DOHH2 (cell line): ENCODE data around the gene CNTNAP2.
A peak's percentile ranks its signal among the peaks of the same experiment; 100 is the strongest.

Experiments
- H3F3A ChIP-seq: fragments of 200-600 bp; sonication (generic), shearing (Covaris generic); 2 replicates; pipeline ENCODE4 v1.6.0; 2016; ENCODE audit warnings: antibody characterized with exemption, mild to moderate bottlenecking; ENCODE audit not compliant: control insufficient read depth, insufficient read depth
- H3K27ac ChIP-seq: fragments of 200-600 bp; sonication (generic); 2 replicates; pipeline ENCODE4 v1.5.1; 2014; ENCODE audit warnings: low read depth, mild to moderate bottlenecking, low read length, moderate library complexity
- H3K27me3 ChIP-seq: fragments of 200-600 bp; sonication (generic); 2 replicates; pipeline ENCODE4 v1.6.1; 2014; ENCODE audit warnings: mild to moderate bottlenecking, low read length, mixed read lengths; ENCODE audit not compliant: control insufficient read depth
- H3K36me3 ChIP-seq: fragments of 200-600 bp; sonication (generic); 2 replicates; pipeline ENCODE4 v1.6.1; 2014; ENCODE audit warnings: mild to moderate bottlenecking, low read length, moderate library complexity, mixed read lengths; ENCODE audit not compliant: control insufficient read depth
- H3K4me1 ChIP-seq: fragments of 200-600 bp; sonication (generic); 2 replicates; pipeline ENCODE4 v1.6.1; 2014; ENCODE audit warnings: mild to moderate bottlenecking, low read length, mixed read lengths; ENCODE audit not compliant: control insufficient read depth
- H3K4me2 ChIP-seq: fragments of 200-600 bp; sonication (generic); 2 replicates; pipeline ENCODE4 v1.6.0; 2014; ENCODE audit warnings: mild to moderate bottlenecking, low read length, moderate library complexity
- H3K4me3 ChIP-seq: fragments of 200-600 bp; sonication (generic); 2 replicates; pipeline ENCODE4 v1.5.1; 2014; ENCODE audit warnings: mild to moderate bottlenecking, low read length, mixed read lengths
- H3K79me2 ChIP-seq: fragments of 200-600 bp; sonication (generic); 2 replicates; pipeline ENCODE4 v1.6.1; 2014; ENCODE audit warnings: mild to moderate bottlenecking, low read length, mixed read lengths; ENCODE audit not compliant: control insufficient read depth
- H3K9me2 ChIP-seq: fragments of 200-600 bp; sonication (generic); replicated peaks from 2 replicates; pipeline ENCODE4 v1.6.1; 2014; ENCODE audit warnings: mild to moderate bottlenecking, low read length, mixed read lengths; ENCODE audit not compliant: control insufficient read depth
- H3K9me3 ChIP-seq: fragments of 200-600 bp; sonication (generic); 2 replicates; pipeline ENCODE4 v1.6.1; 2014; ENCODE audit warnings: antibody characterized with exemption, low read length, mixed read lengths; ENCODE audit not compliant: control insufficient read depth, insufficient read depth
- H4K20me1 ChIP-seq: fragments of 200-600 bp; sonication (generic); 2 replicates; pipeline ENCODE4 v1.6.0; 2014; ENCODE audit warnings: low read depth, mild to moderate bottlenecking, antibody characterized with exemption, low read length, moderate library complexity; ENCODE audit not compliant: control insufficient read depth, insufficient read depth
- EZH2phosphoT487 ChIP-seq: fragments of 200-600 bp; sonication (generic); IDR thresholded peaks from 2 replicates; pipeline ENCODE4 v1.6.1; 2017; ENCODE audit warnings: borderline replicate concordance, mild to moderate bottlenecking, antibody characterized with exemption, low read length, moderate library complexity, mixed read lengths
- TF ChIP-seq, protein P1 (sequence below): fragments of 200-600 bp; sonication (generic); IDR thresholded peaks from one replicate; pipeline ENCODE4 v1.5.1; 2014; ENCODE audit warnings: antibody characterized with exemption, mild to moderate bottlenecking, low read depth, low read length; ENCODE audit not compliant: poor library complexity, severe bottlenecking

The CNTNAP2 gene

GRCh38 chr7:148238761-148239325, 2122.2 kb downstream of the CNTNAP2 start:
- Histone ChIP-seq H3F3A (no peaks in the 10 kb centered on the region), H3K4me2 (no peak overlapping the region), H3K9me2 (no peaks in the 10 kb centered on the region), H3K9me3 (no peaks in the 10 kb centered on the region), H3K4me3 (no peak overlapping the region), H3K27me3 (peaks cover 36% of the 10 kb centered on the region), H3K79me2 (no peaks in the 10 kb centered on the region), H3K36me3 (no peaks in the 10 kb centered on the region), H3K27ac (no peak overlapping the region), H3K4me1 (no peaks in the 10 kb centered on the region), H4K20me1 (no peaks in the 10 kb centered on the region)
- TF ChIP-seq, protein P1, sequence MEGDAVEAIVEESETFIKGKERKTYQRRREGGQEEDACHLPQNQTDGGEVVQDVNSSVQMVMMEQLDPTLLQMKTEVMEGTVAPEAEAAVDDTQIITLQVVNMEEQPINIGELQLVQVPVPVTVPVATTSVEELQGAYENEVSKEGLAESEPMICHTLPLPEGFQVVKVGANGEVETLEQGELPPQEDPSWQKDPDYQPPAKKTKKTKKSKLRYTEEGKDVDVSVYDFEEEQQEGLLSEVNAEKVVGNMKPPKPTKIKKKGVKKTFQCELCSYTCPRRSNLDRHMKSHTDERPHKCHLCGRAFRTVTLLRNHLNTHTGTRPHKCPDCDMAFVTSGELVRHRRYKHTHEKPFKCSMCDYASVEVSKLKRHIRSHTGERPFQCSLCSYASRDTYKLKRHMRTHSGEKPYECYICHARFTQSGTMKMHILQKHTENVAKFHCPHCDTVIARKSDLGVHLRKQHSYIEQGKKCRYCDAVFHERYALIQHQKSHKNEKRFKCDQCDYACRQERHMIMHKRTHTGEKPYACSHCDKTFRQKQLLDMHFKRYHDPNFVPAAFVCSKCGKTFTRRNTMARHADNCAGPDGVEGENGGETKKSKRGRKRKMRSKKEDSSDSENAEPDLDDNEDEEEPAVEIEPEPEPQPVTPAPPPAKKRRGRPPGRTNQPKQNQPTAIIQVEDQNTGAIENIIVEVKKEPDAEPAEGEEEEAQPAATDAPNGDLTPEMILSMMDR = no peak

GRCh38 chr7:148241700-148242293, 2125.2 kb downstream of the CNTNAP2 start:
- no peaks in the 10 kb centered on the region for H4K20me1 ChIP-seq
- H3F3A ChIP-seq = no peaks in the 10 kb centered on the region
- TF ChIP-seq, protein P1 = no peak
- H3K79me2 ChIP-seq = no peaks in the 10 kb centered on the region
- H3K27ac ChIP-seq = no peak overlapping the region
- no peaks in the 10 kb centered on the region for H3K9me2 ChIP-seq
- H3K9me3 ChIP-seq = no peaks in the 10 kb centered on the region
- H3K4me1 ChIP-seq = no peaks in the 10 kb centered on the region
- H3K27me3 ChIP-seq = peaks cover 36% of the 10 kb centered on the region
- no peak overlapping the region for H3K4me2 ChIP-seq
- no peaks in the 10 kb centered on the region for H3K36me3 ChIP-seq
- H3K4me3 ChIP-seq = no peak overlapping the region

DNA sequence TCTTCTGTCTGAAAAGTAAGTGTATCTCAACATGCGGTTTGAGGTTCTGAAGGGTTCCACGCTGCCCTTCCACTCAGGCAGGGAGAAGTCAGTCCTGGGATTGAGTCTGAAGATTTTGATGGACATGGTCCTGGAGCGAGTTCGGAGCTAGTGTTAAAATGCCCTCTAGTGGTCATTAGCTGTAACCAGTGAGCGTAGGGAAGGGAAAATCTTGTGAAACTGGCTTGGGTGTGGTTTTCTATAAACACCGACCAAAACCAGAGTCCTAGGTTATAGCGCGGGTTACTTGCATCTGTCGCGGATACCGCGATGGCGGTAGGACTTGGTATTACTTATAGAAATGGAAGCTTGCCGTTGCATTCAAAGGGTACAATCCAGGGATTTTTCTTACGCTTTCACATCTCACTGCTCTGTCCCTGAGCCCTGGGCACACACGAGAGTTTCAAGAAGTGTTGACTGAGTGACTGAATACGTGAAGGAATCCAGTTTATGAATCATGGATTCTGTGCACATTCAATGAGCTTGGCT, 2125.8 kb downstream of the CNTNAP2 start:
- H3K36me3 ChIP-seq = no peaks in the 10 kb centered on the region
- H3K4me1 ChIP-seq = no peaks in the 10 kb centered on the region
- no peak overlapping the region for H3K27ac ChIP-seq
- H3K9me2 ChIP-seq = no peaks in the 10 kb centered on the region
- H3K79me2 ChIP-seq = no peaks in the 10 kb centered on the region
- H3F3A ChIP-seq = no peaks in the 10 kb centered on the region
- no peaks in the 10 kb centered on the region for H4K20me1 ChIP-seq
- no peaks in the 10 kb centered on the region for H3K9me3 ChIP-seq
- no peak overlapping the region for H3K4me3 ChIP-seq
- peaks cover 33% of the 10 kb centered on the region for H3K27me3 ChIP-seq
- H3K4me2 ChIP-seq = no peak overlapping the region
- no peak for TF ChIP-seq EZH2phosphoT487
- TF ChIP-seq, protein P1 = peak; percentile 97
